HG03175 (cell line): ENCODE results near the gene USP10.

ENCODE experiments used
- ATAC-seq: cut with Tn5 transposase; IDR thresholded peaks from one replicate; pipeline ENCODE4 v1.9.1; 2021; ENCODE audit warnings: mild to moderate bottlenecking, moderate library complexity; ENCODE audit not compliant: unreplicated experiment

The USP10 gene

DNA sequence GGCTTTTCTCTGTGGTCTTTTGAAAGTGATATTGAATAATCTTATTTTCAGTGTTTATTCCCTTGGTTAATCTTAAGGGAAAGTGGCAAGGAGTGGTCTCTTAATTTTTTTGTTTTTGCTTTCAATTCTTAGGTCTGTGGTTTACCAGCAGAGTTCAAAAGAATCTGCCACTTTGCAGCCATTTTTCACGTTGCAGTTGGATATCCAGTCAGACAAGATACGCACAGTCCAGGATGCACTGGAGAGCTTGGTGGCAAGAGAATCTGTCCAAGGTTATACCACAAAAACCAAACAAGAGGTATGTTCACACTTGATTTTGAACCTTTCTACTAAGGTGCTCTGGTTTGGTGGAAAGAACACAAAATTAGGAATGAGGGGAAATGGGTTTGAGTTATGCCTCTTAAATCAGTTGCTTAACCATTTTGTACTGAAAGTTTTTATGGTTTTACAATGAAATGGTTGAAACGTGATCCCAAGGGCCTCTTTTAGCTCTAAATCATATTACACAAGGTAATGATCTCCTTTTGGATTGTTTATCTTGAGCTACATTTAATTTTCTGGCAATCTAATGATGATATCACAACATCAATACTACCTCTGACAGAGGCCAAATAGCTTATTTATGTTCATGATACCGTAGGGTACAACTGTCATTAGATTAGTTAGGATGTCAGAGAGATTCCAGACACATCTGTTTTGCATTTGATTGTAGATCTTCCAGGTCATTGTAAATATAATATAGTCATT, 68.4 kb downstream of the USP10 start:
- ATAC-seq, result no peak

DNA sequence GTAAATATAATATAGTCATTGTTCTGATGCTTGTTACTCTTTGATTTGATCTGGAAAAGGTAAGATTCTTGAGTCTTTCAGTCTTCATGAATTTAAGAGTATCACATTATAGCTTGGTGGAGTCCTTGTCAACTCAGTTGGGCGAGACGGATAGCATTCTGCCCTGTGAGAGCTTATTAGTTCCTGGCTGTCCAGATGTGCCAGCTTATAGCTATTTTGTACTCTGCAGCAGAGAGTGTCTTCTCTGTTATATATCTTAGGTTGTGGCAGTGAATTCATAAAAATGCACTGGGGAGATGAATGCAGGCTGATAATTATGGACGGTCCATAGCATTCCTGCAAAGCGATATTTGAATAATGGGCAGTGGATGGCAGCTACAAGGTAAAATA, 69.0 kb downstream of the USP10 start:
- ATAC-seq, result no peak

DNA sequence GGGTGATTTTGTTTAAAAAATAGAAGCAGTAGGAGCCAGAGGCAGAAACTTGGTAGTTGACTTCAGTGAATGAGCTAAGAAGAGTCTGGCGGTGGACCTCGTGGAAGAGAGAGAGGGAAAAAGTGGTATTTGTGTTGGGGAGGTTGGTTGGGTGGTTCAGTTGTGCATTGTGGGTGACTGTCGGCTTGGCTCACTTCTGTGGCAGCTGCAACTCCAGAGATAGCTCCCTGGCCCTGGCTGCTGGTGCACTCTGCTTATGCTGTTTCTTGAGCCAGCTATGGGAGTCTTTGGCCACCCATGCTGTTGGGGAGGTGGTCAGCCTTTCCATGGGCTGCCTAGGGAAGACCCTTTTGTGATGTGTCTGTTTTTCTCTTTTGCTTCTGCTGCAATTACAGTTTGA, 69.6 kb downstream of the USP10 start:
- no peak for ATAC-seq

DNA sequence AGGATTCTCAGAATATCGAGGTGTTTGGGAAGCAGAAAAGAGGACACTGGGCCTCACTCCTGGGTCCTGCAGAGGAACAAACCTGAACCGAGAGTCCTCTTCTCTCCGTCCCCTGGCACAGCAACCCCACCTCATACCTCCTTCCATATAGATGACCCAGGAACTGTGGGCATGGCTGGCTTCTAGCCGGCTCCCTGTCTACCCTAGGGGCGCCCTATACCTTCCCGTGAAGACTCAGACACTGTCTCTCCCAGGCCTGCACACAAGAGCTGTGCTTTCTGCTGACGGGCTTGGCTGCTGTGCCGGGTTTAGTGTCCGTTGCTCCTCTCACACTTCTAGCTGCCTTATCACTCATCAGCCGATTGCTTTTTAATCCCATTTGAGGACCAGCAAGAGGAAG, 73.5 kb downstream of the USP10 start:
- ATAC-seq, result no peak

DNA sequence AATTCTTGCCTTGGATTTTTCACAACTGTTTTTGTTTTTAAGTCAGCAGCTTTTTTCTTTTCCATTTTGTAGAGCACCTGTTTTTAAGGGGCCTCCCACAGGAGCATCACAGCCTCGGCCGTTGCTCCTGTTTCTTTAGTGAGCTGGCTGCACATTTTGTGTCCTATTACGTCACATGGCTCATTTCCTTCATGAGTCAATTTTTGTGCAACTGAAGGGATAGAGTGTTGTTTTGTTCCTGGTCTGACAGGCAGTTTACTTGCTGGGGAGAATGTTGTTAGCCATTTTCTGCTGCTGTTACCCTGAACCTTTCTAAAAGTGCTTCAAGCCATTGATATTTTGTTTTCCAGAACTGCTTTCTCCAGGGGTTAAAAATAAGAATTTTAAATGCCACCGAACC, 75.0 kb downstream of the USP10 start:
- no peak for ATAC-seq

DNA sequence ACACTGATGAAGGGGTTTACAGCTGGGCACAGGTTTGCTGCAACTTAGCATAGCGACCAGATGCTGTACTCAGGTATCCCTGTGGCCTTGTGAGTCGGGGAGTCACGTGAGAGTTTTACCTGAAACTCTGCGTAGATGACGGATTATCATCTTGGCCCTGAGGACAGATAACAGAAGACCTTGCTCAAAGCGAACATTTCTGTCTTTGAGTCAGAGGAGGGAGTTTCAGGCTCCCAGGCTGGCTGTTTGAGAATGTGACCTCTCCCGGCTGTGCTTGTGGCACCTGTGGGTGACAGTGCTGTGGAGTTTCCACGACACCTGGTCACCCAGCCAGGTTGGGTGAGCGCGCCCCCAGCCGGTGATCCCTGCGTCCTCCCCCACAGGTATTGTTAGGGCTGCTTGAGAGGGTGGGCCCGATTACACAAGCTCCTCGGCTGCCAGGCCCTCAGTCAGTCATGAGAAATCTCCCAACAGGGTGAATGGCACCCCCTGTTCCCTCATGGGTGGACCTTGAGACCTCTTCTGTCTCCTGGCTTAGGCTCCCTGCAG, 75.5 kb downstream of the USP10 start:
- ATAC-seq, result no peak

DNA sequence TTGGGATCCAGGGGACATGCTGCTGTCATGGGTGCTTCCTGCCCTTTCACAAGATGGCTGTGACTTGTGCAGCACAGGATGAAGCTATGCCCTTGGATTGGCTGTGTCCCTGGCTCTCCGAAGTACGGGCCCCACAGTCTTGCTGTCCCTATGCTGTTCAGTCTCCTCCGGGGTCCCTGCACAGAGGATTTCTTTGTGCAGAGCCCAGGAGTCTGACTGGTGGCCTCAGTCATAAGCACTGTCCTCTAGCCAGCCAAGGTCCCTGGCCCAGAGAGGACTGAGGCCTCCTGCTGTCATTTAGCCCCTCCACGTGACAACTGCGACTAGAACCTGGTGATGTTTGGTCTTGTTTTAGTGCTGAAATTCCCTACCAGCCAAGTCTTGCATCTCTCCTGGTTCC, 77.6 kb downstream of the USP10 start:
- no peak for ATAC-seq

DNA sequence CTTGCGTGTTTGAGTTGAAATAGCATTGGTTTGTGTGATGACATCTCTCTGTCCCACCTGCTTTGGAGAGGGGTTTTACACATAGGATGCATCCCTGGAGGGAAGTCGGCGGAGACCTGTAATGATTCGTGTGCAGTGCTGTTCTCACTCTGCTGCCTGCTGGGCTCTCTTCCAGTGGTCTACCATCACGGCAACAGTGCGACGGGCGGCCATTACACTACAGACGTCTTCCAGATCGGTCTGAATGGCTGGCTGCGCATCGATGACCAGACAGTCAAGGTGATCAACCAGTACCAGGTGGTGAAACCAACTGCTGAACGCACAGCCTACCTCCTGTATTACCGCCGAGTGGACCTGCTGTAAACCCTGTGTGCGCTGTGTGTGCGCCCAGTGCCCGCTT, 78.9 kb downstream of the USP10 start:
- ATAC-seq, result no peak

DNA sequence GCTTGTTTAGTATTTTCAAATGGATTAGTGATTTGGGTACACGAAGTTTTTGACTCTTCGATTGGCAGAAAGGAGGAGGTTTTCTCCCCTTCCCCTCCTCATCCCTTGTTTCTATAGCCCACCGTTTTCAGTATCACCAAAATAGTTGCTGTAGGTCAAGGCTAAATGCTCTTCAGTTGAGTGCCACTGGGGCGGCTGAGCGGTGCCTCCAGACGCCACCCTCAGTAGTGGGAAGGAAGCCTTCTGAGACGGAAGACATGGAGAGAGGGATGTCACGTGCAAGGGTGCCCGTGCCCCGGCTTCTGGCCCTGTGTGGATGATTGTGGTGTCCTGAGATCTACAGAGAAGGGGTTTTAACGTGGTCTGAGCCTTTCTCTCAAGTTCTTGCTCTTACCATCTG, 80.3 kb downstream of the USP10 start:
- no peak for ATAC-seq

DNA sequence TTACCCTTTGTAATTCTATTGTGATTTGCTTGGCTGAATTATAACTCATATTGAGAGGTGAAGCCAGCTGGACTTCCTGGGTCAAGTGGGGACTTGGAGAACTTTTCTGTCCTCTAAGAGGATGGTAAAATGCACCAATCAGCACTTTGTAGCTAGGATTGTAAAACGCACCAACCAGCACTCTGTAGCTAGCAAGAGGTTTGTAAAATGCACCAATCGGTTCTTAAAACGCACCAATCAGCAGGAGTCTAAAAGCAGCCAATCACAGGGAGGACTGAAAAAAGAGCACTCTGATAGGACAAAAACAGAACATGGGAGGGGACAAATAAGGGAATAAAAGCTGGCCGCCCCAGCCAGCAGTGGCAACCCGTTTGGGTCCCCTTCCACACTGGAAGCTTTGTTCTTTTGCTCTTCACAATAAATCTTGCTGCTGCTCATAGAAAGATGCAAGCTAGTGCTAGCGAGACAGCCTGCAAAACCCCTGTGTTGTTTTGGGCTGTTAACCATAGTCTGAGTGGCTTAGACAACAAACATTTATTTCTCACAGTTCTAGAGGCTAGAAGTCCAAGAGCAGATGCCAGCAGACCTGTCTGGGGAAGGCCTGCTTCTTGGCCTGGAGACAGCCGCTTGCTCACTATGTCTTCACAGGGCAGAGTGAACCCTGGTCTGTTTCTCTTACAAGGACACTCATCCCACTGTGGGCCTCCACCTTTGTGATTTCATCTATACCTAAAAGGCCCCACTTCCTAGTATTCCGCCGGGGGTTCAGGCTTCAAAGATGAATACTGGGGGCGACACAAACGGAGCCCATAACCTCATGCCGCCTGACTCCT, 81.0 kb downstream of the USP10 start:
- ATAC-seq, result no peak

DNA sequence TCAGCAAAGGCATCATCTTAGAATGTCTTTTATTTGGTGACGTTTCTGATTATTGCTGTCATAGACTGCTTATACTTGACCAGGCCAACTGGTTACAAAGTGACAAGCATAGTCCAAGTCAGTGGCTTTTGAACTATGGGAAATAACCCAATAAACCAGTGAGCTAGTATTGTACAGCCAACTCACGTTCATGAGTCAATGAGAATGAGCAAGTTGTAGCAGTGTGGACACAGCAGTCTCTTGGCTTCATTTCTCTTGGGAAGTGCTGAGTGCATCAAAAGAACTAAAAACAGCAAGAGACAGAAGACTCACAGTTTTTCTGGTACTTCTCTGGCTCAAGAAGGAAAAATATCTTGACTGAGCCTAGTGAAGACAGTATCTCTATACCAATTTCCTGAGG, 83.0 kb downstream of the USP10 start:
- no peak for ATAC-seq

DNA sequence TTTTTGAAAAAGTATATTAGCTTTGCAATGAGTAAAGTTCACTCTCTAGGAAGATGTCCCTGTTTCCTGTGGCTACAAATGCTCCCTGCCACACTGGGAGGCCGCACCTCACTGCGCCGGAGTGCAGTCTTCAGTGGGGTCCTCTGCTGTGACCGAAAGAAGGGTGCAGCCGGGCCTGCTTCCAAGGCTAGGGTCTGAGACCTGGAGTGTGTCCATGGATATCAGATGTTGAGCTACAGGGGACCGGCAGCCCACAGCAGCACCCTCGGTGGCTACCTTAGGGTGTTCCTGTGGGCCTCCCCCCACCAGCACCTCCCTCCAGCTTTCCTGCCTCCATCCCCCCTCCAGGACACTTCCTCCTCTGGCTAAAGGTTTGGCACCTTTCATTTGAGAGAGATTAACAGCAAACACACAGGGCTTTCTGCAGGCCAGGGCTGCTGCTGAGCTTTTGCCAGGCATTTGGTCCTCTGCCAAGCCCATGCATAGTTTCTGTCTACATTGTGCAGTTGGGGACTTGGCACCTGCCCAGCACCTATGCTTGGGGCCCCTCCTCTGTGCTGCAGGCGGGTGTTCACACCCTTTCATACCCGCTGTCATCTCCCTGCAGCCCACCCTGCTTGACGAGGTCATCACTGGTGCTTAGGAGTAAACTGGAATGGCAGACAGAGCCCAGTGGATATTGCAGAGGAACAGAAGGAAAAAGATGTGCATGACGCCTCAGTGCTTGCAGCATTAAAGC, 86.2 kb downstream of the USP10 start:
- no peak for ATAC-seq

DNA sequence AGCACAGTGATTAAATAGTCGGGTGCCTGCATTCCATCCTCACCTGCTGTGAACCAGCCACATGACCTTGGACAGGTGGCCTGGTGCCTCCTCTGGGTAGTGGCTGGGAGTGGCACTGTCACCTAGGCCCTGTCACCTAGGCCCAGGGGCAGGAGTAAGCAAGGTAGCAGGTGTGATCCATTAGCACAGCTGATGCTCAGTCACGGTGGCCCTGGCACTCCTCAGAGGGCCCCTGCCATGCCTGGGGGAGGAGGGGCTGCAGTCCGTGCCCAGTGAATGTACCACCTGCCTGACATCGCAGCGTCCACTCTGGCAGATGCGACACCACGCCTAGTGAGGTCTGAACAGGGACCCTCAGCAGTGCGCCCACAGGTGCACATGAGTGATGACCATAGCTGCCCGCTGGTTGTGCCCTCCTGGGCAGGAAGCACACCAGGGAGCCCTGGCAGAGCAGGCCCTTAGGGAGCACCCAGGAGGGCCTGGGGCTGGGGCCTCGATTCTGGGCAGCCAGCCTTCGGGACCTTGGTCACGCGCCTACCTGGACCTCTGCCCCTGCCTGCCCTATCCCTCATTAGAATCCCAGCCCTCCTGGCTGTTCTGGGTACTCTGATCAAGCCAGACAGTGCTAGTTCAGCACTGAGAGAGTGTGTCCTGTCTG, 86.9 kb downstream of the USP10 start:
- no peak for ATAC-seq

DNA sequence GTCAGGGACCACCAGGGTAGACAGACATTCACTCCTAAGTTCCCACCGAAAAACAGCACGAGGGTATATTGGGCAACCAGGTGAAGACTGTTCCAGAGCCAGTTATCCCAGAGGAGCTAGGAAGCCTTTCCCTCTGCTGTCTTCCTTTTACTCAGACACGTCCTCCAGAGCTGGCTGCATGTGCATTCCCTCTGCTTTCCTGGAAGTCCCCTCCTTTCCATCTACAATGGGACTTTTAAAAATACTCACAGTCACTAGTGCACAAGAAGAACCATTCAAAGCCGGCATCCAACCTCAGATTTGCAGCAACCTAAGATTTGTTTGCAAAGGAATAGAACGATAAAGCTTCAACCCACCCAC, 87.4 kb downstream of the USP10 start:
- no peak for ATAC-seq

DNA sequence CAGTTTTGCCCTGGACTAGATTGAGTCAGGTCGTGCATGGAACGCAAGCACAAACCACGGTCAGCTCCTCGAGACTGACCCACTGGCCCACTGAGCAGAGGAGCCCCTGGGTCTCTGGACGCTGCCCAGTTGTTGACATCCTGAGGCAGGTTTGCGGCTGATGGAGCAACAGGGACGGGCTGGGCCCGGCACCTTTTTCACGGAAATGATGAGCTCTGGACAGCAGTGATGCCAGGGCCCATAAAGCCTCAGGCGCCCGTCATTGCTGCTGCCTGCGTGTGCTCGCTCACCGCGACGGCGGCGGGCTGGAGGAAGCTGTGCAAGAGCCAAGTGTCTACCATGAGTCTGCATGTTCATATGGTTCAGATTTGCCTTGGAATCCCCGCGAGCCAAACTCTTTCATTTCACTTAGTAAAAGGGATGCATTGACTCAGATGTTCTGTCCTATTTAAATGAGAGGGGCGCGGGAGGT, 89.2 kb downstream of the USP10 start:
- no peak for ATAC-seq

DNA sequence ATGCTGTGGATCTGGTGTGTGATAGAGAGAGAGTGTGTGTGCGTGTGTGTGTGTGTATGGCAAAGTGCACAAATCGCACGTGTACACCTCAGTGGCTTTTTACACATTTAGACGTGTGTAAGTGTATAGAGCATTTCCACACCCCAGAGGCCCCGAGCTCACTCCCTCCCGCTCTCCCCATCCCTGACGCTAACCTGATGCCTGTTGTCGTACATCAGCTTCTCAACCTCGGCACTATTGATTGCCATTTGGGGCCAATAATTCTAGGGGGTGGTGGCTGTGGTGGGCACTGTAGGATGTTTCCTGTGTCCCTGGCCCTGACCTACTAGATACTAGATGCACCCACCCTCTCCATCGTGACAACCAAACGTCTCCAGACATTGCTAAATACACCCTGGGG, 89.6 kb downstream of the USP10 start:
- no peak for ATAC-seq

DNA sequence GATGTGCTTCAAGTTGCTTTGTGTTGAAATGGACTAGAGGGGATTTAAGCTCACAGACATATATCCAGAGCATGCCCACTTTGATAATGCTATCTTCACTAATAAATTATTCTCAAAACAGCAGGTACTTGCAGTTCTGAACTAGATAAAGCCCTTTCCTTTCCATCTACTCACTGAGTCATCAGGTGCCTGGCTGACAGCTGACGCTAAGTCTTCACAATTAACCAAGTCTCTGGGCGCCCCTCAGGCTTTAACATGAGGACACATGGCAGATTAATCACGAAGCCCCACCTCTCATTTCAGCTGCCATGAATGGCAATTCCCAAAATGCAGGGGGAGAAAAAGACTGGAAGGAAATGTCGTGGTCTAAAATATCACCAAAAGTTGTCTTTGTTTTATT, 90.5 kb downstream of the USP10 start:
- ATAC-seq, result no peak

DNA sequence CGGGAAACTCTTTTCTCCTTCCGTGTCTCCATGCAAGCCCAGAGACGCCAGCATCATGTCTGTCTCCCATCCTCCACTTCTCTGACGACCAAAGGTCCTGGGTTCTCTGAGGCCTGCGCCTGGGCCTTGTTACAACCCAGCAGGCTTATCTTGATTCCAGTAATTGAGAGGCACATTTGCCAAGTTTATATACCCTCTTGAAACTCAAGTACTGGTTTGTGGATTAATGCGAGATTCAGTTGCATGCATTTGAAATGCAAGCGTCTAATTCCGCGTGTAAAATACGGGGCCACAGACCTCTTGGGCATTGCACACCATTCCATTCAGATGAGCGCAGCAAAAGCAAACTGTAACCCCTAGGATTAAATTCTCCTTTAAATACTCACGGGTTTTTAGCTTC, 91.3 kb downstream of the USP10 start:
- ATAC-seq, result no peak

DNA sequence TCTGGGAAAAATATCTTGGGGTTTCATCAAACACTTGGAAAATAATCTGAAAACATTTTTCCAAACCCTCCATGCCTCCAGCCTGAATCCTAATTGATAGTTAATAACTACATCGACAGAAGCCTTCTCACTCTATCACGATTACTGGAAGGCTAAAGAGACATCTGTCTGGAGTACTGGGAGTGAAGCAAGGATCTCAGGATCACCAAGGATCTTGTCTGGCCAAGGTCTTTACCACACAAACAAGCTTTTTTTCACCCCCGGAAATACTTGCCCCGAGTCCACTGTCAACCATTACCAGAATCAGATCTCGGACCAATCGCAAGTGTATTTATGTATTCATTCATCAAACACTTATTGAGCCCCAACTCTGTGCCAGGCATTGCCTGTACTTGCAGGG, 91.7 kb downstream of the USP10 start:
- ATAC-seq, result no peak

DNA sequence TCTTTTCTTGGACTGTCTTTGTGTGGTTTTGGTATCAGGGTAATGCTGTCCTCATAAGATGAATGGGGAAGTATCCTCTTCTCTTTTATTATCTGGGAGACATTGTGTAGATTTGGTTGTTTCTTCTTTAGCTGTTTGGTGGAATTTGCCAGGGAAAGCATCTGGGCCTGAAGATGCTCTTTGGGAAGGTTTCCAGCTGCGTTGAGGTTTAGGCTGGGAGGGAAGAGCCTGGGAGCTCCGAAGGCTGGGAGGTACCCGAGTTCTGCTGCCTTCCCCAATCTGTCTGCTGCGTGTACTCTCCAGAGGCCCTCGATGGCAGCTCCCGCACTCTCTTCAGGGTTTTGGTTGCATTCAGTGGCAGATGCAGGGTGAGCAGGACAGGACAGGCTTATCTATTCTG, 94.4 kb downstream of the USP10 start:
- no peak for ATAC-seq

DNA sequence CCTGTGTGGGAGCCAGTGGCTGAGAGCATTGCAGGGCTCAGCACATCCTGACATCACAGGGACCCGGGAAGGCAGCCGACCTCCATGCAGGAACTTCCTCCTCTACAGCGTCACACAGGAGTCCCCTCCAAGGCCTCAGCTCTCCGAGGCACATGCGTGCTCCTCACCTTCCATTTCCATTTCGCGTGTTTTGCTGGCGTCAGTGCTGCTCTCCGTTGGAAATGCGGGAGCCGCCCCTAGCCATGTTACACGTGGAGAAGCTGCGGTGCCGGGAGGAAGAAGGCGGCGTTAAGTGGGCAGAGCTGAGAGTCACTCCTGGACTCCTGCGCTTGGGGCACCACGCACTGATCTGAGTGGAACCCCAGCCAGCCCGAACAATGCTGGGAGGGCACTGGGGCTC, 94.8 kb downstream of the USP10 start:
- ATAC-seq, result no peak
